NCI-H345 treated with DMSO at 0.1 percent for 48 hours (cell line): Measurements from ENCODE around the gene METTL15.
"Not testable (repeated sequence)": the region's sequence is repeated elsewhere in the genome, so short reads cannot be mapped to it uniquely, and the experiment has no call there.

Experiments used
- DNase-seq: peaks from one replicate; lab custom pipeline; 2025; ENCODE audit not compliant: unreplicated experiment; lab: John Stamatoyannopoulos, UW

The METTL15 gene, protein sequence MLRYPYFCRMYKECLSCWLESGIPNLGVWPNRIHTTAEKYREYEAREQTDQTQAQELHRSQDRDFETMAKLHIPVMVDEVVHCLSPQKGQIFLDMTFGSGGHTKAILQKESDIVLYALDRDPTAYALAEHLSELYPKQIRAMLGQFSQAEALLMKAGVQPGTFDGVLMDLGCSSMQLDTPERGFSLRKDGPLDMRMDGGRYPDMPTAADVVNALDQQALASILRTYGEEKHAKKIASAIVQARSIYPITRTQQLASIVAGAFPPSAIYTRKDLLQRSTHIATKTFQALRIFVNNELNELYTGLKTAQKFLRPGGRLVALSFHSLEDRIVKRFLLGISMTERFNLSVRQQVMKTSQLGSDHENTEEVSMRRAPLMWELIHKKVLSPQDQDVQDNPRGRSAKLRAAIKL

GRCh38 chr11:28107750-28108618 is at the start of gene METTL15, which contains the start of gene KIF18A:
Gene METTL15 (plus strand): TSS chr11:28108388. CDS start chr11:28113335, 4,947 bp downstream.
Gene KIF18A (minus strand): TSS chr11:28108156. CDS start chr11:28097947, 10,209 bp downstream.
- DNase-seq, result peak; percentile 96

GRCh38 chr11:28071305-28071704 is 36.9 kb upstream of the METTL15 start:
- DNase-seq, result no peak

- DNase-seq, result no peak
Measured at GRCh38 chr11:28072321-28072720, 35.9 kb upstream of the METTL15 start.

DNA sequence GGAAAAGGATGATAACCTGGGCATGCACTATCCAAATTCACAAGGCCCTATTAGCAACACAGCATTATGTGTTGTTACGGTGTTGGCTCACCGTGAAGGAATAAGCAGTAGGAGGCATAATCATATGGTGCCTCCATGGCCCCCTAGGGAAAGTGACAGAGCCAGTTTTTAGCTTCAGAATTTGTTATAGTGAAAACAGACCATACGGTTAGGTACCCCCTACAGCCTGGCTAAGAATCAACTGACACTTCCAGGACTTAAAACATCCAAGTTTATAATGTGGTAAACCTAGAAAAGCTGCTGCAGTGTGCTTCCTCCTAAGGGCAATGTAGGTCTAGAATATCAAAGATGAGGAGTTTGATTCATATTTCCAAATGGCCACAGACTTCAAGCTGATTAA is 30.7 kb upstream of the METTL15 start:
- DNase-seq, result no peak

GRCh38 chr11:28083118-28083517 is 25.1 kb upstream of the METTL15 start:
- no peak for DNase-seq

GRCh38 chr11:28086569-28086968 is 21.6 kb upstream of the METTL15 start:
- DNase-seq, result no peak

- DNase-seq, result not testable (repeated sequence)
Measured at GRCh38 chr11:28087192-28087591, 21.0 kb upstream of the METTL15 start.

DNA sequence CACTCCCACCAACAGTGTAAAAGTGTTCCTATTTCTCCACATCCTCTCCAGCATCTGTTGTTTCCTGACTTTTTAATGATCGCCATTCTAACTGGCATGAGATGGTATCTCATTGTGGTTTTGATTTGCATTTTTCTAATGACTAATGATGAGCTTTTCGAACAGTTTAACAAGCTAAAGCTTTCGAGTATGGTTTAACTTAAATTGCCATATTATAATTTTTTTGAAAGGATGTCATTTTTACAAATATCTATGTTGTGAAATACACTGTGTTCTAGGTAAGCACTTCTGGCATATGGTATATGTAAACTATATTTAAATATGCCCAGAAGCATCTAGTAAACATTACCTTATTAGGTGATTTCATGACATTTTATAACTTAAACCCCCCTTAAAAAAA is 20.5 kb upstream of the METTL15 start:
- not testable (repeated sequence) for DNase-seq

DNA sequence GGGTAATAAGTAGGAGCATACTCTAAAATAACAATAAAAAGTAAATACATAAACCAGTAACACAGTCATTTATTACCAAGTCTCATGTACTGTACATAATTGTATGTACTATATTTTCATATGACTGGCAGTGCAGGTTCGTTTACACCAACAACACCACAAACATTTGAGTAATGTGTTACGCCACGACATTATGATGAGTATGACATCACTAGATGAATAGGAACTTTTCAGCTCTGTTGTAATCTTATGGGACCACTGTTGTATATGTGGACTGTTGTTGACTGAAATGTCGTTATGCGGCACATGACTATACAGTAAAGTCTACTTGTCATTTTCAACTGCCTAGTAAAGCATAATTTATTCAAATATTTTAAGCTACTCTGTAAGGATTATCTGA is 18.8 kb upstream of the METTL15 start:
- no peak for DNase-seq

- DNase-seq, result no peak
Measured at GRCh38 chr11:28090052-28090749, 18.0 kb upstream of the METTL15 start.

- DNase-seq, result no peak
Measured at GRCh38 chr11:28092786-28093185, 15.4 kb upstream of the METTL15 start.

GRCh38 chr11:28098257-28098656 is 9.9 kb upstream of the METTL15 start:
- DNase-seq, result no peak

- no peak for DNase-seq
Measured at GRCh38 chr11:28099715-28100114, 8.5 kb upstream of the METTL15 start.

GRCh38 chr11:28100665-28101064 is 7.5 kb upstream of the METTL15 start:
- no peak for DNase-seq

DNA sequence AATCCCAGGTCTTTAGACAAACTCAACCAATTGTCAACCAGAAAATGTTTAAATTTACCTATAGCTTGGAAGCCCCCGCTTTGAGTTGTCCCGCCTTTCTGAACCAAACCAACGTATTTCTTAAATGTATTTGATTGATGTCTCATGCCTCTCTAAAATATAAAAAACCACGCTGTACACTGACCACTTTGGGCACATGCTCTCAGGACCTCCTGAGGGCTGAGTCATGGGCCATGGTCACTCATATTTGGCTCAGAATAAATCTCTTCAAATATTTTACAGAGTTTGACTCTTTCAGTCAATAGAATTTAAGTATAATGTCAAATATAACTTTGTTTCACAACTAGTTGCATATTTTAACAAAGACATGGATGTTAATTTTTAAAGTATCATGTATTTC is 5.9 kb upstream of the METTL15 start:
- DNase-seq, result not testable (repeated sequence)

GRCh38 chr11:28104425-28104824 is 3.8 kb upstream of the METTL15 start:
- DNase-seq, result no peak

DNA sequence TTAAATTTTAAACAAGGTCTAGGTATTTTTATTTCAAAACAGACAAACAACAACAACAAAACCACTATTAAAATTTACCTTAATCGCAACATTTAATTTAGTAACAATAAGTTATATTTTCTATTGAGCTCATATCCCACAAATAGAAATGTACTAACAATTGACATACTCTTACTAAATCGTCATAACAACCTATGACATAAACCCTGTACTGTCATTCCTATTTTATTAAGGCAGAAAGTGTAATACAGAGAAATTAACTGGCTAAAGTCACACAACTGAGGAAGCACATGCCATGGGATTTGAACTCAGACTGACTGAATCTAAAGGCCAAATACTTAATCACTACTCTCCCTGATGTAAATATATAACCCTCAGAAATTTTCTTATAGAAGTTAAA is 3.2 kb upstream of the METTL15 start:
- no peak for DNase-seq

DNA sequence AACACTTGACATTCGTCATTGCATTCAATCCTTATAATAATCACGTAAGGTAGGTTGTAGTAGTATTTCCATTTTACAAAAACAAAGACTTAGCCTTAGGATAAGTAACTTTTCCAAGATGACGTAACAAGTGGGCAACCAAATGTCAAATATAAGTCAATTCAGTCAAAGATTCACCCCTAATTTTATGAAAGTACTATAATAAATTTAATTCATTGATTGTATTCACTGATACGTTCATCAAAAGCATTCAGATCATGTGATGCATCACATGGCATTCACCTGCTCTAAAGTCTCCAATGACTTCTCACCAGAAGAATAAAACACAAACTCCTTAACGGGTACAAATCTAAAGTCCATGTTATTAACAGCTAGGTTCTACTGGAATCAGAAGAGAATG is 2.3 kb upstream of the METTL15 start:
- DNase-seq, result no peak

- no peak for DNase-seq
Measured at GRCh38 chr11:28106353-28107043, 1.7 kb upstream of the METTL15 start.

DNA sequence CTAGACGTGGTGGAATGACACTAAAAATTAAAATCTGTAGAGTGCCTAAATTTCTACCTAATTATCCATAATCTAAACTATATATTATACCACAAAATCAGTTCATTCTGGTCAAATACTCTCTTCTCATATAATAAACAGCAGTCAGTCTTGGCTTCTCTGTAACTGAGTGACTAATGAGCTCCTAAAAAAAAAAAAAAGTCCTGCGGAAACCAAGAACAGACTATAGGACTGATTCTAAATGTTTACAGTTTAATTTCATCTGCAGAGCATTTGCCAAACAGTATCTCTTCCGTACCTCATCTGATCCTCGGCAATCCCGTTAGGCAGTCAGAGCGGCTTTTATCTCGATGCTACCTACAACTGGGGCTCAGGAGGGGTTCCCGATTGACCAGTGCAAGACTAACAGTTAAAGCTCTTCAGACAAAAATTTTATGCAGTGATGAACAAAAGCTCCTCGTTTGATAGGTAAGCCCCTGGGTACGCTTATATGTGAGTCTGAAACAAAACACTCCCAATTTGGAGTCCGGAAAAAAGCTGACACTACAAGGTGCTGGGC is 918 bp upstream of the METTL15 start:
- DNase-seq, result no peak
